Stimulated activated CD8-positive, alpha-beta memory T cell treated with anti-CD3 and anti-CD28 coated beads, Interleukin-15, amount 100 ng/mL, for 4 hours (primary cell): ENCODE results near the gene TGFB1I1.
"Not testable (repeated sequence)": the region's sequence is repeated elsewhere in the genome, so short reads cannot be mapped to it uniquely, and the experiment has no call there.

Experiments used
- DNase-seq, 2 donors: peaks; one replicate each; pipeline ENCODE4 v3.0.0-alpha.2; 2020; ENCODE audit warnings: low read depth in 2 of 2

The TGFB1I1 gene

DNA sequence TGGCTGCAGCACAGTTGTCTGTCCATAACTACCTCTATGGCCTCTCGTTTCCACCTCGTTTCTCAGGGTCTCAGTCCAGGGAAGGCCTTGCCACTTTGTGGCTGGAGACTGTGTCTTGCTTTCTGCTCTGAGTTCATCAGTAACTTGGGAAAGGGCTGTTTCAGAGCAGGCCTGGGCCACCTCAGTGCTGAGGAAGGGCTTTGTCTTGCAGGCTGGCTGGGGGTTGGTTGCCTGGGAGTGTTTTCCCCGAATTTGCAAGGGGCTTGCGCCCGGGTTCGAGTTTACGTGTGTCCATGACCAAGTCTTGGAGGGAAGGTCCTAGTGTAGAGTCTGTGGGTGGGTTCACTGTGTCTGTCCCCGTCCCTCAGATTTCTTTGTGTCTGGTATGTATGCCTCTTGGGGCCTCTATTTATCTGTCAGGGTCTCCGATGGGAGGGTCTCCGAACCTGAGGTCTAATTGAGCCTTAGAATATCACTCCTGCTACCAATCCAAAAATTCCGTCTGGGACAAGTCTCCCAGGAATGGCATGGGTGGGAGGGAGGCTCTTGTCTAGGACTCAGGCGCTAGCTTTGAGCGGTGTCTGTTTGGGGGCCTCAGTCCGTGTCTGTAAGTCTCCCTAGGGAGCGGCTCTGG lies 594 bp upstream of the TGFB1I1 start:
- no peak for DNase-seq

DNA sequence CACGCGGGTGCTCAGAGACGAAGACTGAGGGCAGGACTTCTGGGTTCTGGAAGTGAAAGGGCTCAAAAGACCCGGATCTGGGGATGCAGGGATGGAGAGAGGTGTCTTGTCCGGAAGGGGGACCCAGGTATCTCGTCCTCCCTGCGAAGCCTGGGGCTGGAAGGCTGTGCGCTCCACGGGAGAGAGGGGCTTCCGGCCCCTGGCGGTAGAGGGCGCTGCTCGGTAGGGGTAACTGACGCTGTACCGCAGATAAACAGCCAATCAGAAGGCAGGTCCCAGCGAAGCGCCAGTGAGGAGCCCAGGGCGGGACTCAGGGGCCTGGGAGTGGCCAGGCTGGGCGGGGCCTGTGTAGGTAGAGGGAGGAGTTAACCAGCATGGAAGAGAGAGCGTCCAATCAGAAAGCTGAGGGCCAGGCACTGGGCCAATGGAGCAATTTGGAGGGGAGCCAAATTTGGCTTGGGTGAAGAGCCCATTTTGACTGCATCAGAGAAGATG lies 804 bp downstream of the TGFB1I1 start:
- no peak for DNase-seq

DNA sequence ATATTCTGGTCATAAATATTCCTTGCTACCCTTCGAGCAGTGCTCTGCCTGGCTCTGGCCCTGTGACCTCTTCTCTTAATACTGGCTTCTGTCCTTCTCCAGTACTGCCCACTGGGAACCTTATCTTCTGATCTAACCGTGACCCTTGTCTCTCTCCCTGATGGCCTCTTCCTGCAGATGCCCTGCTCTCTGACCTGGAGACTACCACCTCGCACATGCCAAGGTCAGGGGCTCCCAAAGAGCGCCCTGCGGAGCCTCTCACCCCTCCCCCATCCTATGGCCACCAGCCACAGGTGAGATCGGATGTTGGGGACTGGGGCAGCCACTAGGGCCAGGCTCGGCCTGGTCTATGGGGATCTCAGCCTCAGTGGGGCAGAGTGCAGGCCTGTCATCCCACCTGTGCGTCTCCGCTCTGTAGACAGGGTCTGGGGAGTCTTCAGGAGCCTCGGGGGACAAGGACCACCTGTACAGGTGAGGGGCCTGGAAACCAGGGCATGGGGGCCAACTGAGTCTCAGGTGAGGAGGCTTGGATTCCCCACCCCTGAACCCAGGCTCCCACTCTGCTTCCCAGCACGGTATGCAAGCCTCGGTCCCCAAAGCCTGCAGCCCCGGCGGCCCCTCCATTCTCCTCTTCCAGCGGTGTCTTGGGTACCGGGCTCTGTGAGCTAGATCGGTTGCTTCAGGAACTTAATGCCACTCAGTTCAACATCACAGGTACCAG lies 1.5 kb downstream of the TGFB1I1 start:
- no peak for DNase-seq

DNA sequence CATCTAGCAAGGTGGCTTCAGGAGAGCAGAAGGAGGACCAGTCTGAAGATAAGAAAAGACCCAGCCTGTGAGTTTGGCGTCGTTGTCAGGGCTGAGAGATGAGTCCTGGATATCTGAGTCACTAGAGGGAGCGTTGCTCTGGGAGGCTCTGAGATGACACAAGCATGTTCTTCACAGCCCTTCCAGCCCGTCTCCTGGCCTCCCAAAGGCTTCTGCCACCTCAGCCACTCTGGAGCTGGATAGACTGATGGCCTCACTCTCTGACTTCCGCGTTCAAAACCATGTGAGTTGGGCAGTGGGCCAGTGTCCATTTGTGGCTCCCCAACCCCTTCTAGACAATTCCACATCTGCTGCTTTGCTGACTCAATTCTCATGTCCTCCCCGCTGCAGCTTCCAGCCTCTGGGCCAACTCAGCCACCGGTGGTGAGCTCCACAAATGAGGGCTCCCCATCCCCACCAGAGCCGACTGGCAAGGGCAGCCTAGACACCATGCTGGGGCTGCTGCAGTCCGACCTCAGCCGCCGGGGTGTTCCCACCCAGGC lies 2.3 kb downstream of the TGFB1I1 start:
- DNase-seq: no peak

DNA sequence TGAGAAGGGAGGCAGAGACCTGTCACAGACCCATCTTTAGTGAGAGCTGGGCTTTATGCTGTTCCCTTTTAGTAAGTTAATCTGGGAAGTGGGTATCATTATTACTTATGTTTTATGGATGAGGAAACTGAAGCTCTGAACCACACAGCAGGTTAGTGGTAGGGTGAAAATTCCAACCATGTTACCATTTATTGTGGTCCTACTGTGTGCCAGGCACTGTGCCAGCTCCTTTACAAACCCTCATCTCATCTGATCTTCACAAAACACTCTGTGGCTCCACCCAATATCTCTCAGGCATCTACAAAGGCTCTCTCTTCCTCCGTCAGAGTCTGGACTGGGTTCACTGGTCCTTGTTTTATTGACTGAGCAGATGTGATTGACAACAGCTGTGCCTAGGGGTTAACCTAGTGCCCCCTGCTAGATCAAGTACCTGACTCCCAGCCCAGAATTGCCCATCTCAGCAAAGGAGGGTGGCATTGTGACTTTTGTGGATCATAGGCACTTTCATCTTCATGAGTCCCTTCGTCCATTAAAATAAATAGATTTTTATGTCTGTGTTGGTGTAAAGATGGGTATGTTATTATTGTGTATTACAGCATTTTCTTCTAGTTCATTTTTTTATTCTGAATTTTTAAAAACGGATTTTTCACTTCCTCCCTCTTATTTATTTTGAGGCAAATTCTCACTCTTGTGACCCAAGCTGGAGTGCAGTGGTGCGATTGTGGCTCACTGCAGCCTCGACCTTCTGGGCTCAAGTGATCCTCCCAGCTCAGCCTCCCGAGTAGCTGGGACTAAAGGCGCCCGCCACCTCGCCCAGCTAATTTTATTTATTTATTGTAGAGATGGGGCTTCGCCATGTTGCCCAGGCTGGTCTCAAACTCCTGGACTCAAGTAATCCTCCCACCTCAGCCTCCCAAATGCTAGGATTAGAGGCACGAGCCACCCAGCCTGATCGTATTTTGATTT lies 3.1 kb downstream of the TGFB1I1 start:
- DNase-seq: no peak

DNA sequence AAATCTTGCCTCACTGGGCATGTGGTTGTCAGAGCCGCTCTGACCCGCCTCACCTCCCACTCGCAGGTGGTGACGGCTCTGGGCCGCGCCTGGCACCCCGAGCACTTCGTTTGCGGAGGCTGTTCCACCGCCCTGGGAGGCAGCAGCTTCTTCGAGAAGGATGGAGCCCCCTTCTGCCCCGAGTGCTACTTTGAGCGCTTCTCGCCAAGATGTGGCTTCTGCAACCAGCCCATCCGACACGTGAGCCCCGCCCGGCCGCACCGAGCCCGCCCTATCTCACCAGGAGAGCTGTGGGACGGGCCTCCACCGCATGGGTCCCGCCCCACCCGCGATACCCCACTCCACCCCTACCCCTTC lies 4.0 kb downstream of the TGFB1I1 start:
- DNase-seq: no peak

DNA sequence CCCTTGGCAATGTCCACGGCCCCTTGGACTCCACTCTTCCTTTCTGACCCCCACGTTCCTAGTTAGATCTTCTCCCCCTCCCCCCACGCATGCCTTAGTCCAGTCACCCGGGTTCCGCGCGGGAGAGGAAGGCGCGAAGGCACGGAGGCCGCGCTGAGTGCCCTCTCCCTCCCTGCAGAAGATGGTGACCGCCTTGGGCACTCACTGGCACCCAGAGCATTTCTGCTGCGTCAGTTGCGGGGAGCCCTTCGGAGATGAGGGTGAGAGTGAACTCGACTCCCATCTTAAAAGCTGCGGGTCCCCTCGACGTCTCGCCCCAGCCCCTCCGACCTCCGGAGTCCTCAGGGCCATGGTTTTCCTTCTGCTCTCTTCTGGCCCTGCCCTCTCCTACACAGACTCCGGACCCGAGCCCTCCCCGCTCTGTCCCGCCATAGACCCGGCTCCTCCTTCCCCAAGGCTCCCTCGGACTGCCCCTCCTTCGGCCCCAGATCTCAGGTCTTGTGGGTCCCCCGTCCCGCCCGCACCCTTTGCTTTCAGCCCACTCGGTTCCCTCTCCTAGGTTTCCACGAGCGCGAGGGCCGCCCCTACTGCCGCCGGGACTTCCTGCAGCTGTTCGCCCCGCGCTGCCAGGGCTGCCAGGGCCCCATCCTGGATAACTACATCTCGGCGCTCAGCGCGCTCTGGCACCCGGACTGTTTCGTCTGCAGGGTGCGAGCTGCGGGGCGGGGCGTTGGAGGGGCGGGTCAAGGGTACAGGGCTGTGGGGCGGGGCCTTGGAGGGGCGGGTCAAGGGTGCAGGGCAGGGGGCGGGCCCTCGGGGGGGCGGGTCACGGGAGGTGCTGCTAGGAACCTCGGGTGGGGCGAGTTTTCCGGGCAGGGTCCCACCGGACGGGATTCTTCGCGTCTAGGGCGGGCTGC lies 4.6 kb downstream of the TGFB1I1 start:
- peak; percentile 71 to 75 for DNase-seq

DNA sequence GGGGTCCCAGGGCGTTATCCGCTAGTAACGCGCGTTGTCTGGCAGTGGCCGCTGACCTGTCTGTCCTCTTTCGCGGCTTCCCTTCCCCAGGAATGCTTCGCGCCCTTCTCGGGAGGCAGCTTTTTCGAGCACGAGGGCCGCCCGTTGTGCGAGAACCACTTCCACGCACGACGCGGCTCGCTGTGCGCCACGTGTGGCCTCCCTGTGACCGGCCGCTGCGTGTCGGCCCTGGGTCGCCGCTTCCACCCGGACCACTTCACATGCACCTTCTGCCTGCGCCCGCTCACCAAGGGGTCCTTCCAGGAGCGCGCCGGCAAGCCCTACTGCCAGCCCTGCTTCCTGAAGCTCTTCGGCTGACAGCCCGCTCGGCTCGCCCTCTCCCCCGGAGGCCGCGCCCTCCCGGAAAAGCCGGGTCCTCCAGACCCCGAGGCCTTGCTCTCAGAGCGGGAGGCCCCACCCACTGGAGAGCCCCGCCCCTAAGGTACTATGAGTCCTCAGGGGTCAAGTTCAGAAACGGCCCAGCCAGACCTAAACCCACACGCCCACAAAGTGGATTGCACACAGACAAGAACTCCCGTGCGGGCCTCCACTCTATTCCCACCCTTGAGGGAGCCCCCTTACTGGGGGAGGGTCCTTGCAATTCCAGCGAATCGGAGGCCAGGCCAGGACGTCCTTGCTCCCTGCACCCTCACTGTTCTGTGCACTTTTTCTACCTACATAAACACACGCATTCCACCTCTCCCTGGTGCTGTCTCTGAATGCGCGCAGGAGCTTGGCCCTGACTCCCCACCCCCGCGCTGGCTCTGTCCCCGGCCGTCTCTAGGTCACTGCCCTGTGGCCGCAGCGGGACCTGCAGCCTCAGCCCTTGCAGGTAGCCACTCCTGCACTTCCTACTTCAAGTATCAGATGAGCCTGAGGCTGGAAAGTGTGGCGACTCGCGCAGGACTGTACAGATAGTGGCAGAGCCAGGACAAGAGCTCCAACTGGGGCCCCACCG lies 5.6 kb downstream of the TGFB1I1 start:
- DNase-seq: no peak

DNA sequence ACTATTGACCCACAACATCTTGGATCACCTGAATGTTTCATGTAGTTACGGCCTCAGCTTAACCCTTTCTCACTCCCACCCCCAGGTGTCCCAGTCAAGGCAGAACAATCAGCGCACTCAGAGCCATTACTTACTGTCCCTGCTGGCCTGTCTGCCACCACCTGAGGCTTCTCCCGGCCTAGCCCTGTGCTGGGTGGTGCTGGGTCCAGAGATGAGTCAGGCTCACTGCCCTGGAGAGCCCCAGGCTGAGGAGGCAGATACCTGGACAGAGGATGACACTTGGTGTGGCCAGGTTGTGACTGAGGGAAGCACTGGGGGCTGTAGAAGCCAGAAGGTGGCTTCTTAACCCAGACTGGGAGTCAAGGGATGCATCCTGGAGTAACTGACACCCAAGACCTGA lies 7.0 kb downstream of the TGFB1I1 start:
- no peak for DNase-seq

DNA sequence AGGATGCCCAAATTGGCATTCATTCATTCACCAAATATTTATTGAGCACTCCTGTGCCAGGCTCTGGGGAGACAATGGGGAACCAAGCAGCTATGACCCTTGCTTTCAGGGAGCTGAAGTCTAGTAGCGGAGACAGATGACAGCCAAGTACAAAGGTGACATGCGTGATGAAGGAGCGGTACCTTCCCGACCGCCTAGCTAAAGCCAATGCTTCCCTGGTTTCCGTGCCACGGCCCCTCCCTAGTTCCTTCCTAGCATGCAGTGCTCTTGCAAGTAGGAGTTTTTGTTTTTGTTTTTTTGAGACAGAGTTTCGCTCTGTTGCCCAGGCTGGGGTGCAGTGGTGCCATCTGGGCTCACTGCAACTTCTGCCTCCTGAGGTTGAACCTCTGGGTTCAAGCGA lies 7.8 kb downstream of the TGFB1I1 start:
- DNase-seq: no peak

DNA sequence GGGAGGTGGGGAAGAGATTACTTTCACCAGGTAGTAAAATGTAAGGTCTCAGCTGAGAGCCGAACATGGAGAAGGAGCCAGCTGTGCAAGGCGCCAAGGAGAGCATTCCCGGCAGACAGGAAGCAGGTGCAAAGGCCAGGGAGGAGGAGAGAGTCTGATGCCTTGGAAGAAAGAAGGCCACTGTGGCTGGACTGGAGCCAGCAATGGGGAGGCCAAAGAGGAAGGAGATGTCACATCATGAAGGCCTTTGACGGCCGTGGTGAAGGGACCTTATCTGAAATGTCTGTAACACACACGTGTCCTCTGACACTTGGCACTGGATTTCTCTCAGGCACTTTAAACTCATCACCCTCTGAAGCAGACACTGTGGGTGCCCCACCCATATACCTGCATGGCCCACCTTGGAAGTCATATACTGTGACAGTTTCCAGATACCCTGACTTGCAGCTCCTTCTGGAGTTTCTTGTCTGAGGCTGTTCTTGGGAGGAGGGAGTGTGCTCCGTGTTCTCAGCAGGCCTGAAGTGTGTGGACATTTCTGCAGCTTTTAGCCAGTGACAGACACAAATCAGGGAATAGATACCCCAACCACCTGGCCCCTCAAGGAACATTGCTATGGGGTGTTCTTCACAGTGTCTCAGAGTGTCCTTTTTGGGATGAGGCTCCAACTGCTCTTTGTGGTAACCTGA lies 9.0 kb downstream of the TGFB1I1 start:
- DNase-seq: no peak

DNA sequence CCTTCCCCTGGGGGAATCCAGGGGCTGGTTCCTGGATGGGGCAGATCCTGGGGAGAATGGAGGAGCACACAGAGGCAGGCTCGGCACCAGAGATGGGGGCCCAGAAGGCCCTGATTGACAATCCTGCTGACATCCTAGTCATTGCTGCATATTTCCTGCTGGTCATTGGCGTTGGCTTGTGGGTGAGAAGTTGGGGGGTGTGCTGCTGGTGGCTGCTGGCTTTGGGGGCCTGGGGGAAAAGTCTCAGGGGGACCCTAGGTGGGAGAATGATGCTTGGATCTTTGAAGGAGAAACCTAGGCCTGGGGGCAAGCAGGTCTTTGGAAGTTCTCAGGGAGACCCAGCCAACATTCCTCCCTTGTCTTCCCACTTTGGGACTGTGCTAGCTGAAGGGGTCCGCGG lies 11.1 kb downstream of the TGFB1I1 start, which contains the start of gene SLC5A2:
Gene SLC5A2, plus strand, starts transcription at position 43 of the 400 bp plus-strand sequence. Its CDS starts 14 bp downstream, at position 57.
- DNase-seq: no peak

DNA sequence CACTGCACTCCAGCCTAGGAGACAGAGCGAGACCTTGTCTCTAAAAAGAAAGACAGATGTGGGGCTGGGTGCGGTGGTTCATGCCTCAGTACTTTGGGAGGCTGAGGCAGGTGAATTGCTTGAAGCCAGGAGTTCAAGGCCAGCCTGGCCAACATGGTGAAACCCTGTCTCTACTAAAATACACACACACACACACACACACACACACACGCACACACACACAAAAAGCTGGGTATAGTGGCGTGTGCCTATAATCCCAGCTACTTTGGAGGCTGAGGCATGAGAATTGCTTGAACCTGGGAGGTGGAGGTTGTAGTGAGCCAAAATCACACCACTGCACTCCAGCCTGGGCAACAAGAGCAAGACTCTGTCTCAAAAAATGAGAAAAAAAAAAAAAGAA lies 12.1 kb downstream of the TGFB1I1 start:
- DNase-seq: not testable (repeated sequence)

DNA sequence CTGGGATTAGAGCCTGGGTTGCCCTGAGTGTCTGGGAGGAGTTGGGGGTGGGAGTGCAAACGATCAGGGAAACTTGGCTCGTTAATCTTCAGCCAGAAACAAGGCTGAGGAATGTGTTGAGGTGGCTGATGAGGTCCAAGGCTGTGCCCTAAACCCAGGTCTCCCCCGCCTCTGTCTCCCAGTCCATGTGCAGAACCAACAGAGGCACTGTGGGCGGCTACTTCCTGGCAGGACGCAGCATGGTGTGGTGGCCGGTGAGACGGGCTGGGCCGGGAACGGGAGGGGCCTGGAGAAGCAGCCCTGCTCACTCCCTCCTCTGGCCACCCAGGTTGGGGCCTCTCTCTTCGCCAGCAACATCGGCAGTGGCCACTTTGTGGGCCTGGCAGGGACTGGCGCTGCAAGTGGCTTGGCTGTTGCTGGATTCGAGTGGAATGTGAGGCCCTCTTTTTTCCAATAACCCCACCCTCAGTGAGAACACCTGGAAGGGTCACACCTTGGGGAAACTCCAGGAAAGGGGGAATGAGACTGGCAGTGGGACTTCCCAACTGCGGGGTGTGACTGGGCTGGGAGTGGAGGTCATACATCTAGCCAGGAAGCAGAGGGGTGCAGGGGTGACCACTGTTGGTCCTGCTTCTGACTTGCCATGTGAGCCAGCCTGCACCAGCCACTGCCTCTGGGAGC lies 12.7 kb downstream of the TGFB1I1 start:
- DNase-seq: no peak

DNA sequence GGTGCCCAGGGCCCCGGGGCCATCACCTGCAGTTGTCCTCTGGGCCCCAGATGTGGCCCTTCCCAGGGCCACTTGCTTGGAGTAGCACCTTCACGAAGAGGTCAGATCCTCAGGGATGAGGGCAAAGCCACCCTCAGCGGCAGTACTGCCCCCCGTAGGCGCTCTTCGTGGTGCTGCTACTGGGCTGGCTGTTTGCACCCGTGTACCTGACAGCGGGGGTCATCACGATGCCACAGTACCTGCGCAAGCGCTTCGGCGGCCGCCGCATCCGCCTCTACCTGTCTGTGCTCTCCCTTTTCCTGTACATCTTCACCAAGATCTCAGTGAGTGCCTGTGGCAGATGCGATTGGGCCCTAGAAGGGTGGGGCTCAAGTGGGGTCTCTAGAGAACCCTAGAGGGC lies 13.6 kb downstream of the TGFB1I1 start:
- DNase-seq: no peak

DNA sequence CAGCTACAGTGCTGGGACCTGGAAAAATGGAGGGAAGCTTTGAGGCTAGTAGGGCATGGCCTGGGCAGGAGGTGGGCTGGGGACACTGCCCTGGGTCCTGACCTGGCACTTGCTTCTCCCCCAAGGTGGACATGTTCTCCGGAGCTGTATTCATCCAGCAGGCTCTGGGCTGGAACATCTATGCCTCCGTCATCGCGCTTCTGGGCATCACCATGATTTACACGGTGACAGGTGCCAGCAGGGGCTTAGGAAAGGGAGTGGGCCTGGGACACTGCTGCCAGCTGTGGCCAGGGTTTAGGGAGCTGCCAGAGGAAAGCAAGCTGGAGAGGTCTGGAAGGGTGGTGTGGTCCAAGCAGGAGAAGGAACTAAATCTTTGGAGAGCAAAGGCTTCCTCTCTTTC lies 14.1 kb downstream of the TGFB1I1 start:
- DNase-seq: no peak

DNA sequence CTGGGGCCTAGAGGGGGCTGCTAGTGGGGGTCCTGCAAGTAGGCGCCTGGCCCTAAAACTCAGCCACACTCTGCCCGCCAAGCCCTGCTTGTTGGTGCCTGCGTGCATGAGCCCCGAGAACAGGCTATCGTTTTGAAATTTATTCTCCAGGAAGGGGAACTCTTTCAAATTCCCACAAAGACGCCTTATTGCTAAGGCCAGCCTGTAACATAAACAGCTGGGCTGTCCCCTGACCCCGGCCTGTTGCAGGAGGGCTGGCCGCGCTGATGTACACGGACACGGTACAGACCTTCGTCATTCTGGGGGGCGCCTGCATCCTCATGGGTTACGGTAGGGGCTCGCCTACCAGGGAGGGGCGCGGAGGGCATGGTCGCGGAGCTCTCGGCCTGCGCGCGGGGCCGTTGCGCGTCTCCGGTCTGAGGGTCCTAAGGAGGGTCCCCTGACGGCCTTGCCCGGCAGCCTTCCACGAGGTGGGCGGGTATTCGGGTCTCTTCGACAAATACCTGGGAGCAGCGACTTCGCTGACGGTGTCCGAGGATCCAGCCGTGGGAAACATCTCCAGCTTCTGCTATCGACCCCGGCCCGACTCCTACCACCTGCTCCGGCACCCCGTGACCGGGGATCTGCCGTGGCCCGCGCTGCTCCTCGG lies 15.2 kb downstream of the TGFB1I1 start:
- no peak for DNase-seq
